Upper lobe of left lung (tissue), 6 donors: ENCODE data around the gene PATZ1. TPM values are rescaled to one million over a fixed set of nuclear protein-coding genes. Genes with fewer than 3 reads are reported as not detected.

Experiments used
- ATAC-seq, 2 donors: fragments of 200-7000 bp; cut with Tn5 transposase; one replicate each; pipeline ENCODE4 v1.9.1; 2022; ENCODE audit warnings: mild to moderate bottlenecking in 2 of 2, moderate library complexity in 2 of 2; ENCODE audit not compliant: low FRiP score in 2 of 2
- DNase-seq, 2 donors: peaks; one replicate each; pipeline ENCODE4 v3.0.0-alpha.2; 2019 to 2020
- H3K27ac ChIP-seq, 4 donors: fragments of 200-600 bp; sonication (generic); one replicate each; pipeline ENCODE4 v1.5.1; 2016 to 2019
- H3K27me3 ChIP-seq, 4 donors: fragments of 200-600 bp; sonication (generic); one replicate each; pipeline ENCODE4 v1.5.1; 2017 to 2019
- H3K36me3 ChIP-seq, 4 donors: fragments of 200-600 bp; sonication (generic); one replicate each; pipeline ENCODE4 v1.5.1; 2016 to 2019
- H3K4me1 ChIP-seq, 4 donors: fragments of 200-600 bp; sonication (generic); one replicate each; pipeline ENCODE4 v1.5.1; 2018 to 2019
- H3K4me3 ChIP-seq, 4 donors: fragments of 200-600 bp; sonication (generic); one replicate each; pipeline ENCODE4 v1.5.1; 2017 to 2019; ENCODE audit warnings: mild to moderate bottlenecking in 2 of 4, moderate library complexity in 1 of 4
- H3K9me3 ChIP-seq, 4 donors: fragments of 200-600 bp; sonication (generic); one replicate each; pipeline ENCODE4 v1.5.1; 2018 to 2019
- EP300 ChIP-seq, 4 donors: sonication (generic); formaldehyde crosslinking; IDR thresholded peaks; one replicate each; pipeline ENCODE4 v1.5.1; 2017; ENCODE audit warnings: antibody characterized with exemption in 4 of 4, control low read depth in 2 of 4
- POLR2A ChIP-seq, 4 donors: fragments of 450-650 bp; IDR thresholded peaks; one replicate each; pipeline ENCODE4 v1.5.1; 2016 to 2017; ENCODE audit warnings: antibody characterized with exemption in 4 of 4, mild to moderate bottlenecking in 2 of 4
- POLR2AphosphoS5 ChIP-seq, 2 donors: sonication (generic); formaldehyde crosslinking; IDR thresholded peaks; one replicate each; pipeline ENCODE4 v1.5.1; 2017; ENCODE audit warnings: antibody characterized with exemption in 2 of 2
- WGBS, 2 donors: methylation state at CpG; one replicate each; pipeline ENCODE4 v1.1.5; 2017 to 2018; 5-methylcytosine and 5-hydroxymethylcytosine counted together
- total RNA-seq, 6 donors: library from RNA; depleted of rRNA in 4 of 6; stranded (reverse); fragments of >200 nt in 4 of 6; gene quantifications; one replicate each; pipeline versions ENCODE4 v1.1.0 to v1.2.1, GENCODE V29; 2016 to 2021
- TF ChIP-seq, protein P1 (sequence below), 6 experiments: fragments of 450-650 bp in 4 of 6; fragments of 200-600 bp in 2 of 6; sonication (generic) in 2 of 6; IDR thresholded peaks; one replicate each; pipeline ENCODE4 v1.5.1; 2016 to 2019; ENCODE audit warnings: antibody characterized with exemption in 6 of 6
- donor health status: DM: no; HTN: no; CAD: no; lungs with moderate emphysema.
- donor health status: DM: no; HTN: yes; CAD: no; lungs with severe emphysema.

PATZ1 gene
- total RNA-seq, 6 donors from 2014 or later, result 18.2 to 29.7 (median 24.0) TPM

GRCh38 chr22:31347251-31348008 lies 1.3 kb upstream of the PATZ1 start:
- peak overlapping the region; percentile 74 to 89 (median 82) for H3K4me3 ChIP-seq
- WGBS, 2 donors, result 0 to 2% methylated on average over 16 to 47 of the region's 50 CpGs
- ATAC-seq, result peak; percentile 48 to 78
- DNase-seq, result peak; percentile 62 to 93
- H3K27ac ChIP-seq, result peak overlapping the region; percentile 85 to 92 (median 92)
- H3K4me1 ChIP-seq, result peaks cover 40 to 50% (median 44%) of the 10 kb centered on the region in 4 donors
- H3K9me3 ChIP-seq, result no peaks in the 10 kb centered on the region
- H3K27me3 ChIP-seq, result no peaks in the 10 kb centered on the region
- H3K36me3 ChIP-seq, result peaks cover 0 to 4% (median 0%) of the 10 kb centered on the region in 4 donors
- TF ChIP-seq EP300 (IDR thresholded peaks at IDR 0.05), result no peak
- peak in 1 of 2 donors; percentile 16 for TF ChIP-seq POLR2AphosphoS5 (IDR thresholded peaks at IDR 0.05)
- TF ChIP-seq POLR2A (IDR thresholded peaks at IDR 0.05), result peak in 1 of 4 donors; percentile 43

DNA sequence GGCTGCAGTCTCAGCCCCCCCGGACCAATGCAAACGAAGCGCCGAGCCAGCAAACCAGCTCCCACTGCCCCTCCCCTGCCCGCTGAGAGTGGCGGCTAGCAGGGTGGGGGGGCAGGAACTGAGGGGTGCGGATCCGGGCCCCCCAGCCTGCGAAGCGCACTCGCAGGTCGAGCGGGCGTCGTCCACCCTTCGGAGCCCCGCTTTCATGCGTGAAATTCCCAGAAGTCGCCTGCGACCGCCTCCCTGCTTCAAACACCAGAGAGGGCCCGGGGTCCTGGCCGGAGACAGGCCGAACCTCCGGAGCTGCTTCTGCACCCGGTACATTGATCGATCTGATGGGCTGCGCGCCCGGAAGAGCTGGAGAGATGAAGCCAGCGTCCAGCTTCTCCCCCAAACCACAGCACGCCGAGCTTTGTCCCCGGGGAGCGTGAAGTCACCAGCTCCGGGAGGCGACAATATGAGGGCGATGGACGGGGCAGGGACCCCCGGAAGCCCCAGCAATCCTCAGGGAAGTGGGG lies 646 bp upstream of the PATZ1 start:
- no peaks in the 10 kb centered on the region for H3K27me3 ChIP-seq
- peak overlapping the region; percentile 85 to 92 (median 92) for H3K27ac ChIP-seq
- H3K4me1 ChIP-seq, result peaks cover 46 to 57% (median 49%) of the 10 kb centered on the region in 4 donors
- WGBS, 2 donors, result 0% methylated on average over 1 to 25 of the region's 40 CpGs
- TF ChIP-seq EP300 (IDR thresholded peaks at IDR 0.05) (no peak), POLR2AphosphoS5 (IDR thresholded peaks at IDR 0.05) (no peak)
- DNase-seq, result peak; percentile 30 to 88
- peak overlapping the region; percentile 74 to 89 (median 82) for H3K4me3 ChIP-seq
- H3K9me3 ChIP-seq, result no peaks in the 10 kb centered on the region
- peaks cover 0 to 10% (median 1%) of the 10 kb centered on the region in 4 donors for H3K36me3 ChIP-seq
- ATAC-seq, result peak in 1 of 2 donors; percentile 33

- Histone ChIP-seq H3K4me3 (peak overlapping the region; percentile 74 to 89 (median 82)), H3K36me3 (peaks cover 0 to 22% (median 11%) of the 10 kb centered on the region in 4 donors), H3K4me1 (peaks cover 50 to 65% (median 53%) of the 10 kb centered on the region in 4 donors), H3K27me3 (no peaks in the 10 kb centered on the region), H3K9me3 (no peaks in the 10 kb centered on the region), H3K27ac (peak overlapping the region; percentile 85 to 92 (median 92))
- ATAC-seq (peak; percentile 45 to 85), DNase-seq (peak; percentile 81 to 98)
- 1% methylated on average over 26 of the region's 126 CpGs; no CpG with 5 or more reads in 1 of the 2 donors for WGBS, 2 donors
- TF ChIP-seq EP300 (IDR thresholded peaks at IDR 0.05), result no peak
- TF ChIP-seq, protein P1, sequence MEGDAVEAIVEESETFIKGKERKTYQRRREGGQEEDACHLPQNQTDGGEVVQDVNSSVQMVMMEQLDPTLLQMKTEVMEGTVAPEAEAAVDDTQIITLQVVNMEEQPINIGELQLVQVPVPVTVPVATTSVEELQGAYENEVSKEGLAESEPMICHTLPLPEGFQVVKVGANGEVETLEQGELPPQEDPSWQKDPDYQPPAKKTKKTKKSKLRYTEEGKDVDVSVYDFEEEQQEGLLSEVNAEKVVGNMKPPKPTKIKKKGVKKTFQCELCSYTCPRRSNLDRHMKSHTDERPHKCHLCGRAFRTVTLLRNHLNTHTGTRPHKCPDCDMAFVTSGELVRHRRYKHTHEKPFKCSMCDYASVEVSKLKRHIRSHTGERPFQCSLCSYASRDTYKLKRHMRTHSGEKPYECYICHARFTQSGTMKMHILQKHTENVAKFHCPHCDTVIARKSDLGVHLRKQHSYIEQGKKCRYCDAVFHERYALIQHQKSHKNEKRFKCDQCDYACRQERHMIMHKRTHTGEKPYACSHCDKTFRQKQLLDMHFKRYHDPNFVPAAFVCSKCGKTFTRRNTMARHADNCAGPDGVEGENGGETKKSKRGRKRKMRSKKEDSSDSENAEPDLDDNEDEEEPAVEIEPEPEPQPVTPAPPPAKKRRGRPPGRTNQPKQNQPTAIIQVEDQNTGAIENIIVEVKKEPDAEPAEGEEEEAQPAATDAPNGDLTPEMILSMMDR (IDR thresholded peaks at IDR 0.05), result peak; percentile 96 to 99 (median 99)
- TF ChIP-seq POLR2AphosphoS5 (IDR thresholded peaks at IDR 0.05), result peak in 1 of 2 donors; percentile 3
- peak in 2 of 4 donors; percentile 45 to 61 for TF ChIP-seq POLR2A (IDR thresholded peaks at IDR 0.05)
Measured at GRCh38 chr22:31345331-31346254, 553 bp downstream of the PATZ1 start.

DNA sequence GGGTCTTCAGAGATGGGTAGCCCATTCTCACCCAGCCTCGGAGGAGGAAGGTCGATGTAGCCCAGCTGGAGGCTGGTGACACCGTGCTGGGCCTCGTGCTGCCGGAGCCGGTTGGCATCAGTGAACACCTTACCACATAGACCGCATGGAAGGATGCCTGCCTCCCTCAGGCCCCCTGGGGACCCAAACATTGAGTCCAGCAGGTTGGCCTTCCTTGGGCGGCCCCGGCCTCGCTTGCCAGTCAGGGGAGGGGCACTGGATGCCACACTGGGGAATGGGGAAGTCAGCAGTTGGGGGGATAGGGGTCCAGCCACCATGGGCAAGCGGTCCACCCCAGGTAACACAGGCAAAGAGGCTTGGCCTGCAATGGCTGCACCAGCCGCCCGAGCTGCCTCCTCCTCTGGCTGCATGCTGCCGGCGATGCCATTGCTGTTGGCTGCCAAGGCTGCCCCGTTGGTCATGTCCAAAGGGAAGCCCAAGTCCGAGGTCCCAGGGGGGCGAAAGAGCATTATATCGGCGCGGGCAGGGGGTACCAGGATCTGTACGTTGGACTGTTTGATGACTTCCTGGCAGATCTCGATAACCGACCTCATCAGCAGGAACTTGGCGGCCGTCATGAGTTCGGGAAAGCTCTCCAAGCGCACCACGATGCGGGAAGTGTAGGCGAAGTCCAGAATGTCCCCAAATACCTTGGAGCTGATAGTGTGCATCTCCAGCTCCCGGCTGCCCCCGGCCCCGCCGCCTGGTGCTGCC lies 1.4 kb downstream of the PATZ1 start:
- Histone ChIP-seq H3K27me3 (no peaks in the 10 kb centered on the region), H3K27ac (peak overlapping the region; percentile 69 to 92 (median 88)), H3K4me3 (peak overlapping the region; percentile 64 to 89 (median 82)), H3K4me1 (peaks cover 52 to 74% (median 54%) of the 10 kb centered on the region in 4 donors), H3K9me3 (no peaks in the 10 kb centered on the region), H3K36me3 (peaks cover 3 to 28% (median 18%) of the 10 kb centered on the region in 4 donors)
- DNase-seq (peak; percentile 52 to 81), ATAC-seq (no peak)
- WGBS, 2 donors, result 25 to 44% methylated on average over 9 to 26 of the region's 35 CpGs
- TF ChIP-seq, protein P1 (IDR thresholded peaks at IDR 0.05), result no peak
- TF ChIP-seq EP300 (IDR thresholded peaks at IDR 0.05) (no peak), POLR2A (IDR thresholded peaks at IDR 0.05) (no peak), POLR2AphosphoS5 (IDR thresholded peaks at IDR 0.05) (no peak)

DNA sequence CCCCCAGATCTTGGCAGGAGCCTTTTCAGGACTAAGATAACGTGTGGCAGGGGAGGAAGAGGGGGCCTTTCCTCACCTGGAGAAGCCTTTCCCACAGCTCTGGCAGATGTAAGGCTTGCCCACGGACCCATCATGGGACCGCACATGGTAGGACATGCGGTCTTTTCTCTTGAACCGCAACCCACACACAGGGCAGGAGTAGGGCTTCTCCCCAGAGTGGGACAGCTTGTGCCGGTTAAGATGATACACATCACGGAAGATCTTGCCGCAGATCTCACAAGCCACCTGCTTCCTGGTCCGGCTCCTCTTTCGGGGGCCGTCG lies 1.9 kb downstream of the PATZ1 start:
- DNase-seq (no peak), ATAC-seq (no peak)
- H3K36me3 ChIP-seq, result peaks cover 3 to 34% (median 19%) of the 10 kb centered on the region in 4 donors
- peak overlapping the region; percentile 69 to 92 (median 88) for H3K27ac ChIP-seq
- no peaks in the 10 kb centered on the region for H3K27me3 ChIP-seq
- H3K9me3 ChIP-seq, result no peaks in the 10 kb centered on the region
- no peak for TF ChIP-seq EP300 (IDR thresholded peaks at IDR 0.05)
- no peak for TF ChIP-seq POLR2A (IDR thresholded peaks at IDR 0.05)
- TF ChIP-seq, protein P1 (IDR thresholded peaks at IDR 0.05), result no peak
- no peak for TF ChIP-seq POLR2AphosphoS5 (IDR thresholded peaks at IDR 0.05)
- peak overlapping the region in 3 of 4 donors; percentile 80 to 89 (median 85) for H3K4me3 ChIP-seq
- H3K4me1 ChIP-seq, result peaks cover 52 to 79% (median 54%) of the 10 kb centered on the region in 4 donors
- WGBS, 2 donors, result 39 to 51% methylated on average over 9 to 11 of the region's 12 CpGs
